ENCODE measurements around the gene PDIA6. TPM values are rescaled to one million over a fixed set of nuclear protein-coding genes. Genes with fewer than 3 reads are reported as not detected.

Gene PDIA6
- total and polyA plus RNA-seq, 10 of the 15 experiments (the other 5 are each of a cell fraction or from before 2014, with no cell fraction given), result 148 to 526 (median 209) TPM

- peak; percentile 83 for TF ChIP-seq SPI1 (IDR thresholded peaks at IDR 0.05; ENCODE audit: borderline replicate concordance, insufficient read depth, low read depth, low read length)
- peak; percentile 7; the same call in 1 of the 2 replicates for TF ChIP-seq PAX5 (IDR thresholded peaks at IDR 0.05; ENCODE audit: borderline replicate concordance, low read depth, low read length)
- TF ChIP-seq ZBTB40 (IDR thresholded peaks at IDR 0.05; ENCODE audit: borderline replicate concordance), result no peak
- TF ChIP-seq DPF2 (IDR thresholded peaks at IDR 0.05), result no peak; the same call in 1 of the 2 replicates
- no peak for TF ChIP-seq MYB (IDR thresholded peaks at IDR 0.05; ENCODE audit: borderline replicate concordance, low read depth, low read length)
- TF ChIP-seq RELA (IDR thresholded peaks at IDR 0.05; ENCODE audit: borderline replicate concordance, partially characterized antibody), result no peak
- TF ChIP-seq SMARCA5 (IDR thresholded peaks at IDR 0.05), result no peak
- TF ChIP-seq RCOR1 (conservative IDR thresholded peaks at IDR 0.05; ENCODE audit: low read depth, low read length), result 0 out of 2 replicates have a peak, but pooled peaks have one; percentile 22
- TF ChIP-seq BRCA1 (IDR thresholded peaks at IDR 0.05; ENCODE audit: low read depth, low read length), result no peak
- TF ChIP-seq FOS (IDR thresholded peaks at IDR 0.05; ENCODE audit: borderline replicate concordance, extremely low read depth, insufficient read length), result no peak
- no peak for TF ChIP-seq MAX (IDR thresholded peaks at IDR 0.05; ENCODE audit: low read depth, low read length)
- no peak for TF ChIP-seq IKZF1 (conservative IDR thresholded peaks at IDR 0.05)
- TF ChIP-seq PML (IDR thresholded peaks at IDR 0.05; ENCODE audit: low read length), result no peak
- no peak for TF ChIP-seq EGR1 (IDR thresholded peaks at IDR 0.05; ENCODE audit: borderline replicate concordance in 1 of 2, low read depth in 2 of 2, low read length in 2 of 2)
- no peak for TF ChIP-seq RB1 (IDR thresholded peaks at IDR 0.05; ENCODE audit: borderline replicate concordance)
- no peak for TF ChIP-seq TAF1 (IDR thresholded peaks at IDR 0.05; ENCODE audit: borderline replicate concordance, low read depth, low read length)
- TF ChIP-seq IKZF2 (IDR thresholded peaks at IDR 0.05), result peak; percentile 13 to 44; a peak in 2 of 4 replicates
- TF ChIP-seq ZNF384 (IDR thresholded peaks at IDR 0.05; ENCODE audit: borderline replicate concordance, low read depth, low read length), result no peak
- TF ChIP-seq NFIC (IDR thresholded peaks at IDR 0.05; ENCODE audit: low read depth, low read length), result 0 out of 2 replicates have a peak, but pooled peaks have one; percentile 36
- no peak for TF ChIP-seq CHD4 (IDR thresholded peaks at IDR 0.05)
- TF ChIP-seq STAT3 (IDR thresholded peaks at IDR 0.05; ENCODE audit: low read depth, low read length), result no peak
- TF ChIP-seq LARP7 (IDR thresholded peaks at IDR 0.05), result no peak
- TF ChIP-seq SMAD1 (IDR thresholded peaks at IDR 0.05; ENCODE audit: low read depth, partially characterized antibody), result no peak
- TF ChIP-seq NFXL1 (IDR thresholded peaks at IDR 0.05; ENCODE audit: borderline replicate concordance), result no peak
- TF ChIP-seq CHD2 (IDR thresholded peaks at IDR 0.05; ENCODE audit: borderline replicate concordance, low read depth, low read length), result no peak
- TF ChIP-seq ZNF622 (IDR thresholded peaks at IDR 0.05), result no peak
- peak; percentile 71; the same call in 1 of the 2 replicates for TF ChIP-seq IRF4 (IDR thresholded peaks at IDR 0.05; ENCODE audit: low read depth, low read length)
Measured at GRCh38 chr2:10810202-10811161, 2.1 kb downstream of the PDIA6 start (continued).

Measured in GM12878 (cell line).